ENCODE results near the gene CDH4.

DNA sequence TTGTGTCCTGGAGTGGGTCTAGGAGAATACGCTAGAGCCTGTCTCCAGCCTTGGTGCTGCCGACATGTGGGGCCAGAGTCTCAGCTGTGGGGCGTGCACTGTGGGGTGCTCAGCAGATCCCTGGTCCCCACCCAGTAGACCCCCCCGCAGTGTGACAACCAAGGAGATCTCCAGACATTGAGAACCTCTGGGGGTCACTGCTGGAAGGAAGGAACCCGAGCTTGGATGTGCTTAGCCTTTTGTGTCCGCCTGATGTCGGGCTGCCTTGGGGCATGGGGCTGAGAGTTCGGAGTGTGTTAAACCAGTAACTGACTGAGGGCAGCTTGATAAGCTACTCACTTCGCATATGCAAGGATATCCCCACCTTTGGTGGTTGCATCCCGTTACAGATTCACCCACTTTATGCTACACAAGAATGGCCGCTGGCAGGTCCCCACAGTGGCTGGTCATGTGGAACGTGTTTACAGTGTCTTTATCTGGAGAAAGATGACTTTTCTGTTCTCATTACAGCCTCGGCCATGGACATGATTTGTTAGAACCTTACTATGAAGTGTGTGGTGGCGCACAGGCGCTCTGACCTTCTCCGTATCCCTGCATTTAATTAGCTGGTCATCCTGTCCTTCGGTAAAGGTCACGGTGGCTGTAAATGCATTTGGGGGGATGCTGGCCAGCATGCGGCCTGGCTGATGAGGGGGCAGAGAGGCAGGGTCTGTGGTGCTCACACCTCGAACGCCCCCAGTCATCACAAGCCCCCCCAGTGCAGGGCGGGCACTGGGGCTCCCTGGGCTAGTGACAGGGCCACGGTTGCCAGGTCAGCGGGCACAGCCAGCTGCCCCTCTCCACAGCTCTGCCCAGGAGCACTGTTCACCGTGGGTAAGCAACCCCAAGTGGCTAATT, 446.8 kb downstream of the CDH4 start:
- TF ChIP-seq, protein P1, sequence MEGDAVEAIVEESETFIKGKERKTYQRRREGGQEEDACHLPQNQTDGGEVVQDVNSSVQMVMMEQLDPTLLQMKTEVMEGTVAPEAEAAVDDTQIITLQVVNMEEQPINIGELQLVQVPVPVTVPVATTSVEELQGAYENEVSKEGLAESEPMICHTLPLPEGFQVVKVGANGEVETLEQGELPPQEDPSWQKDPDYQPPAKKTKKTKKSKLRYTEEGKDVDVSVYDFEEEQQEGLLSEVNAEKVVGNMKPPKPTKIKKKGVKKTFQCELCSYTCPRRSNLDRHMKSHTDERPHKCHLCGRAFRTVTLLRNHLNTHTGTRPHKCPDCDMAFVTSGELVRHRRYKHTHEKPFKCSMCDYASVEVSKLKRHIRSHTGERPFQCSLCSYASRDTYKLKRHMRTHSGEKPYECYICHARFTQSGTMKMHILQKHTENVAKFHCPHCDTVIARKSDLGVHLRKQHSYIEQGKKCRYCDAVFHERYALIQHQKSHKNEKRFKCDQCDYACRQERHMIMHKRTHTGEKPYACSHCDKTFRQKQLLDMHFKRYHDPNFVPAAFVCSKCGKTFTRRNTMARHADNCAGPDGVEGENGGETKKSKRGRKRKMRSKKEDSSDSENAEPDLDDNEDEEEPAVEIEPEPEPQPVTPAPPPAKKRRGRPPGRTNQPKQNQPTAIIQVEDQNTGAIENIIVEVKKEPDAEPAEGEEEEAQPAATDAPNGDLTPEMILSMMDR (IDR thresholded peaks at IDR 0.05) = no peak
- no peak for TF ChIP-seq EZH2 (IDR thresholded peaks at IDR 0.05; ENCODE audit: borderline replicate concordance, insufficient read depth, low read depth, low read length, poor library complexity, severe bottlenecking)

All from B cell (primary cell).